ENCODE data around the gene INAFM2.

The INAFM2 gene

DNA sequence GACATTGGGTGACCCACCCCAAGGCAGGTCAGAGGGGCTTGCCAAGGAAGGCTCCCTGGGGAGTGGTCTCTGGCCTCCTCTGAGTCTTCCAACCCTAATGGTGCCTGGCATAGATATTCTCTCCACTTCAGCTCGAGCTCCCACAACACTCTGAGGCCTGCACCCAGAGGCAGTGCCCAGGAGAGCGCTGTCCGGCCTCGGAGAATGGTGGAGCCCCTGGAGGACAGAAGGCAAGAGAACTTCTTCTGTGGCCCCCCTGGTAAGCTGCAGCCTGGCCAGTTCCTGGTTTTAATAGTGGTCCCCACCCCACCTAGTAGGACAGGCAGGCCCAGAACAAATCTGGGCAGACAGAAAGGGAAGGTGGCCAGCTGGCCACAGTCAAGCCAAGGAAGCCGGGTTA, 41.5 kb downstream of the INAFM2 start:
- no peak for DNase-seq (ENCODE audit: low spot score)

DNA sequence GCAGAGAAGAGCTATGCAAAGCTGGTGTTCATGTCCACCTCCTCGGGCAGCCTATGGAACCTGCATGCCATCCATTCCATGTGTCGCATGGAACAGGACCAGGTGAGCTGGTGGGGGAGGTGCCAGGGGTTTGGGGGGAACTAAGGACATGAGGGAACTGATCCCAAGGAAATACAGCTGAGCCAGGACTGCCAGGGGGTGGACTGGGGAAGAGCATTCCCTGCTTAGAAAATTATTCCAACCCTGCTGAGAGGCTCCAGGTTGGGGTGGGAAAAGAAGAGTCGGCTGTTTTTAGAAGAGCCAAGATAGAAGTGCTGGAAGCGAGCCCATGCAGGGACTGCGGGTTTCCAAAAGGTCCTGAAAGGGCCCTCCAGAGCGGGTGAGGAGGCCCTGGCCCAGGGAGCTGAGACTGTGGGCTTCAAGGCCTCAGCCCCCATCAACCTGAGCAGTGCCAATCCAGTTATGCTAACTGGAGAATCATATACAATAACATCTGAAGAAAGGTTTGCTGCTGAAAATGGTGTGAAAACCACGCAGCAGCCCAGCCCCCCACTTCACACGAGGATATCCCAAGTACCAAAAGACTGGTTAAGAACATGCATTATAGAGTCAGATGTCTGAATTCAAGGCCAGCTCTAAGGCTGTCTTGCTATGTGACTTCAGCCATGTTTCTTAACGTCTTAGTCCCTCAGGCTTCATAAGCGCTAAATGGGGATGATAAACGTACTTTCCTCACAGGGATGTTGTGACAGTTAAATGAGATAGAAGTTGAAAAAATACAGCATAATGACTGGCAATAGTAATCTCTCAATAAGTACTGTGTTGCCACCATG, 42.3 kb downstream of the INAFM2 start:
- DNase-seq (ENCODE audit: low spot score): no peak

DNA sequence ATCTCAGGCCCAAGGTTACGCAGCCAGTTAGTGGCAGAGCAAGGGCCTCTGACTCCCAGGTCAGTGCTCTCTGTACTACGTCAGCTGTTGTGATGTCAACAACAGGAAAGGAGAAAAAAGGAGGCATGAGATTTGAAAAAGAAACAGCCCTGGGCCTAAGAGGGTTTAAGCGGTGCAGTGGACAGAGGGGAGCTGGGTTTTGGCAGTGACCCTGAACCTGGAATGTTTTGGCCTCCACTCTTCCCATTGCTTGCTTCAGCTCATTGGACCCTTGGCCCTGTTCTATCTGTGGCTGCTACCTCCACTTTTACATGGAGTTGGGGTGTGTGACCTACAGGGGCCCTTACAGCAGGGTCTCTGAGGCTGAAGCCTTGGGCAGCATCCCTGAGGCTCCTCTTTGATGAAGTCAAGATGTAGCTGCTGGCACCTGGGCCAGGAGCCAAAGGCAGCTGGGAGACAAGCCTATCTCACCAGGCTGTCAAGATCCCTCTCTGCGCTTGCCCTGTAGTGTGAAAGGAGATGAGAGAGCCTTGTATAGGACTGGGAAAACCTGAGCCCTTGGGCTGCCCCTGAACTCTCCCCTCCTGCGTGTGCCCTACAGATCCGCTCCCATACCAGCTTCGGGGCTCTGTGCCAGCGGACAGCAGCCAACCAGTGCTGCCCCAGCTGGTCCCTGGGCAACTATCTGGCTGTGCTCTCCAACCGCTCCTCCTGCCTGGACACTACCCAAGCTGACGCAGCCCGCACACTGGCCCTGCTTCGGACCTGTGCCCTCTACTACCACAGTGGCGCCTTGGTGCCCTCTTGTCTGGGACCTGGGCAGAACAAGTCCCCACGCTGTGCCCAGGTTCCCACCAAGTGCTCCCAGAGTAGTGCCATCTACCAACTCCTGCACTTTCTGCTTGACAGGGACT, 43.2 kb downstream of the INAFM2 start:
- DNase-seq (ENCODE audit: low spot score): peak; percentile 79

DNA sequence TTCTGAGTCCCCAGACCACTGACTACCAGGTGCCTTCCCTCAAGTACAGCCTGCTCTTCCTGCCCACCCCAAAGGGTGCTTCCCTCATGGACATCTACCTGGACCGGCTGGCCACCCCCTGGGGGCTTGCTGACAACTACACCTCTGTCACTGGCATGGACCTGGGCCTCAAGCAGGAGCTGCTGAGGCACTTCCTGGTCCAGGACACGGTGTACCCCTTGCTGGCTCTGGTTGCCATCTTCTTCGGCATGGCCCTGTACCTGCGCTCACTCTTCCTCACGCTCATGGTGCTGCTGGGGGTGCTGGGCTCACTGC, 43.8 kb downstream of the INAFM2 start:
- DNase-seq (ENCODE audit: low spot score): no peak

DNA sequence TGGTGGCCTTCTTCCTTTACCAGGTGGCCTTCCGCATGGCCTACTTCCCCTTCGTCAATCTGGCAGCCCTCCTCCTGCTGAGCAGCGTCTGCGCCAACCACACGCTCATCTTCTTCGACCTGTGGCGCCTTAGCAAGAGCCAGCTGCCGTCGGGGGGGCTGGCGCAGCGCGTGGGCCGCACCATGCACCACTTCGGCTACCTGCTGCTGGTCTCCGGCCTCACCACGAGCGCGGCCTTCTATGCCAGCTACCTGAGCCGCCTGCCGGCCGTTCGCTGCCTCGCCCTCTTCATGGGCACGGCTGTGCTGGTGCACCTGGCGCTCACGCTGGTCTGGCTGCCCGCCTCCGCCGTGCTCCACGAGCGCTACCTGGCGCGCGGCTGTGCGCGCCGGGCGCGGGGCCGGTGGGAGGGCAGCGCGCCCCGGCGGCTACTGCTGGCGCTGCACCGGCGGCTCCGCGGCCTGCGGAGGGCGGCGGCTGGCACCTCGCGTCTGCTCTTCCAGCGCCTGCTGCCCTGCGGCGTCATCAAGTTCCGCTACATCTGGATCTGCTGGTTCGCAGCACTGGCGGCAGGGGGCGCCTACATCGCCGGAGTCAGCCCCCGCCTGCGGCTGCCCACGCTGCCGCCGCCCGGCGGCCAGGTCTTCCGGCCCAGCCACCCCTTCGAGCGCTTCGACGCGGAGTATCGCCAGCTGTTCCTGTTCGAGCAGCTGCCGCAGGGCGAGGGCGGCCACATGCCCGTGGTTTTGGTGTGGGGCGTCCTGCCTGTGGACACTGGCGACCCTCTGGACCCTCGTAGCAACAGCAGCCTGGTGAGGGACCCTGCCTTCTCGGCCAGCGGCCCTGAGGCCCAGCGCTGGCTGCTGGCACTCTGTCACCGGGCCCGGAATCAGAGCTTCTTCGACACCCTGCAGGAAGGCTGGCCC, 44.5 kb downstream of the INAFM2 start:
- peak; percentile 81 for DNase-seq (ENCODE audit: low spot score)

DNA sequence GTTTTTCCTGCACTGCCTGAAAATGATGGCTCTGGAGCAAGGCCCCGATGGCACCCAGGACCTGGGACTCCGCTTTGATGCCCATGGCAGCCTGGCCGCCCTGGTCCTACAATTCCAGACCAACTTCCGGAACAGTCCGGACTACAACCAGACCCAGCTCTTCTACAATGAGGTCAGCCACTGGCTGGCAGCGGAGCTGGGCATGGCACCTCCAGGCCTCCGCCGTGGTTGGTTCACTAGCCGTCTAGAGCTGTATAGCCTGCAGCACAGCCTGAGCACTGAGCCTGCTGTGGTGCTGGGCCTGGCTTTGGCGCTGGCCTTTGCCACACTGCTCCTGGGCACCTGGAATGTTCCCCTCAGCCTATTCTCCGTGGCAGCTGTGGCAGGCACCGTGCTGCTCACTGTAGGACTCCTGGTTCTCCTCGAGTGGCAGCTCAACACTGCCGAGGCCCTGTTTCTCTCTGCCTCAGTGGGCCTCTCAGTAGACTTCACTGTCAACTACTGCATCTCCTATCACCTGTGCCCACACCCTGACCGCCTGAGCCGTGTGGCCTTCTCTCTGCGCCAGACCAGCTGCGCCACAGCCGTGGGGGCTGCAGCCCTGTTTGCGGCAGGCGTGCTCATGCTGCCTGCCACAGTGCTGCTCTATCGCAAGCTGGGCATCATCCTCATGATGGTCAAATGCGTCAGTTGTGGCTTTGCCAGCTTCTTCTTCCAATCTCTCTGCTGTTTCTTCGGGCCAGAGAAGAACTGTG, 45.4 kb downstream of the INAFM2 start:
- DNase-seq (ENCODE audit: low spot score): no peak

DNA sequence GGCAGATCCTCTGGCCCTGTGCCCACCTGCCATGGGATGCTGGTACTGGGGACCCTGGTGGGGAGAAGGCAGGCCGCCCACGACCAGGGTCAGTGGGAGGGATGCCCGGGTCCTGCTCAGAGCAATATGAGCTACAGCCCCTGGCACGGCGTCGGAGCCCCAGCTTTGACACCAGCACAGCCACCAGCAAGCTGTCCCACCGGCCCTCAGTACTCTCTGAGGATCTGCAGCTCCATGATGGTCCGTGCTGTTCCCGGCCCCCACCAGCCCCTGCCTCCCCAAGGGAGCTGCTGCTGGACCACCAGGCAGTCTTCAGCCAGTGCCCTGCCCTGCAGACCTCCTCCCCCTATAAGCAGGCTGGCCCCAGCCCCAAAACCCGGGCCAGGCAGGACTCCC, 46.0 kb downstream of the INAFM2 start:
- DNase-seq (ENCODE audit: low spot score): no peak

DNA sequence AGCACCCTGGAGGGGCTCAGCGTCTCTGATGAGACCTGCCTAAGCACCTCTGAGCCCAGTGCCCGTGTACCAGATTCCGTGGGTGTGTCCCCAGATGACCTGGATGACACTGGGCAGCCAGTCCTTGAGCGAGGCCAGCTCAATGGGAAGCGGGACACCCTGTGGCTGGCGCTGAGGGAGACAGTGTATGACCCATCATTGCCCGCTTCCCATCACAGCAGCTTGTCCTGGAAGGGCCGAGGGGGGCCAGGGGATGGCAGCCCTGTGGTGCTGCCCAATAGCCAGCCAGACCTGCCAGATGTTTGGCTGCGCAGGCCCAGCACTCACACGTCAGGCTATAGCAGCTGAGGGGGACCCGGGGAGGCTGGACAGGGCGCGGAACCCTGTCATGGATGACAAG, 46.5 kb downstream of the INAFM2 start:
- DNase-seq (ENCODE audit: low spot score): no peak

DNA sequence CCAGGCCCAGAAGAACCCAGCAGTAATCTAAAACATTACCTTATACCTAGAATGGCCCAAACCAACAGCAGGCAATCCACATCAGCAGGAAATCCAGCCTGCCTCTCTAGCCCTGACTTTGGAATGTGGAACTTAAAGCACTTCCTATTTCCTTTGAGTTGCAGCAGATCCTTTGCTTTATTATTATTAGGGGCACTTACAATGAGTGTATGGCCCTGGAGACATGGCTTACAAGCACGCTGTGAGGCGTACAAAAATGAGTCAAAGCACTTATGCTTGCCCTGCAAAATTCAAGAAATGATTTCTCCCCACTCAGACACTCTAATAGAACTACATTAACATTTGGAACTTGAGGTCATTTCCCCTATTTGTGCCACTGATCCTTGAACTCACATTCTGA, 49.5 kb downstream of the INAFM2 start:
- DNase-seq (ENCODE audit: low spot score): no peak
